ENCODE measurements around the gene ETF1. TPM values are rescaled to one million over a fixed set of nuclear protein-coding genes. Genes with fewer than 3 reads are reported as not detected.

ETF1 gene
- total RNA-seq, 1 donor from 2014 or later = 153 TPM

DNA sequence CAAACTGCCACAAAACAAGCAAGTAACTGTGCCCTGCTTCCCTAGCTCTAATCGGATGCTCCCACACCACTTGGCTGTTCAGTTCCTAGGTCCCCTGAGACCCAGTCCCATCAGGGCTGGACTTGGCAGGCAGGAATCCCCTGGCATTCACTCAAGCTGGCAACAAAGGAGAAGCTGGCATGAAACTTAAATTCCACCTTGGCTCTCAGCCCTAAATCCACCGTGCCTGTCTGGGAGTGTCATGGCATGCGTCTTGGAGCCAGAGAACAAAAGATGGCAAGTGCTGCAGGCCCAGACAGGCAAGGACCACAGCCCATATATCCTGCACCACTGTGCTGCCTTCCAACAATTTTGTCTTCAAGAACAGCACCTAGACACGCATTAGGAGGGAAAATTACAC is 38.2 kb downstream of the ETF1 start:
- H3K27ac Mint-ChIP-seq (ENCODE audit: unreplicated experiment) = no peak overlapping the region
- TF ChIP-seq, protein P1, sequence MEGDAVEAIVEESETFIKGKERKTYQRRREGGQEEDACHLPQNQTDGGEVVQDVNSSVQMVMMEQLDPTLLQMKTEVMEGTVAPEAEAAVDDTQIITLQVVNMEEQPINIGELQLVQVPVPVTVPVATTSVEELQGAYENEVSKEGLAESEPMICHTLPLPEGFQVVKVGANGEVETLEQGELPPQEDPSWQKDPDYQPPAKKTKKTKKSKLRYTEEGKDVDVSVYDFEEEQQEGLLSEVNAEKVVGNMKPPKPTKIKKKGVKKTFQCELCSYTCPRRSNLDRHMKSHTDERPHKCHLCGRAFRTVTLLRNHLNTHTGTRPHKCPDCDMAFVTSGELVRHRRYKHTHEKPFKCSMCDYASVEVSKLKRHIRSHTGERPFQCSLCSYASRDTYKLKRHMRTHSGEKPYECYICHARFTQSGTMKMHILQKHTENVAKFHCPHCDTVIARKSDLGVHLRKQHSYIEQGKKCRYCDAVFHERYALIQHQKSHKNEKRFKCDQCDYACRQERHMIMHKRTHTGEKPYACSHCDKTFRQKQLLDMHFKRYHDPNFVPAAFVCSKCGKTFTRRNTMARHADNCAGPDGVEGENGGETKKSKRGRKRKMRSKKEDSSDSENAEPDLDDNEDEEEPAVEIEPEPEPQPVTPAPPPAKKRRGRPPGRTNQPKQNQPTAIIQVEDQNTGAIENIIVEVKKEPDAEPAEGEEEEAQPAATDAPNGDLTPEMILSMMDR (IDR thresholded peaks at IDR 0.05; ENCODE audit: insufficient read depth, low read depth, low read length) = no peak
- TF ChIP-seq EZH2 (IDR thresholded peaks at IDR 0.05; ENCODE audit: insufficient read depth, low read length) = no peak
- H3K4me2 ChIP-seq (ENCODE audit: low read length) = no peak overlapping the region
- FAIRE-seq (no peak), DNase-seq (ENCODE audit: low read depth) (no peak)
- H3K27ac ChIP-seq (ENCODE audit: low read depth, low read length) = no peak overlapping the region
- H3K79me2 ChIP-seq (ENCODE audit: insufficient read depth, low read length) = no peaks in the 10 kb centered on the region
- H3K36me3 ChIP-seq (ENCODE audit: insufficient read depth, low read length) = peaks cover 28% of the 10 kb centered on the region
- H4K20me1 ChIP-seq (ENCODE audit: insufficient read depth, low read length) = peaks cover 53% of the 10 kb centered on the region
- no peaks in the 10 kb centered on the region for H3K27me3 Mint-ChIP-seq (ENCODE audit: low read depth, unreplicated experiment)
- no peak overlapping the region for H3K4me3 ChIP-seq (ENCODE audit: insufficient read depth, low read depth, low read length)
- H3K36me3 Mint-ChIP-seq (ENCODE audit: low read depth, unreplicated experiment) = peaks cover 4% of the 10 kb centered on the region
- H2AFZ ChIP-seq (ENCODE audit: low read depth, low read length) = no peak overlapping the region
- H3K27me3 ChIP-seq (ENCODE audit: insufficient read depth, low read length) = no peaks in the 10 kb centered on the region
- no peaks in the 10 kb centered on the region for H3K9me3 ChIP-seq (ENCODE audit: insufficient read depth, low read depth, low read length)
- H3K9ac ChIP-seq (ENCODE audit: low read length) = no peak overlapping the region
- no peaks in the 10 kb centered on the region for H3K9me3 Mint-ChIP-seq (ENCODE audit: unreplicated experiment)
- H3K4me1 Mint-ChIP-seq (ENCODE audit: low read depth, unreplicated experiment) = peaks cover 1% of the 10 kb centered on the region
- peaks cover 6% of the 10 kb centered on the region for H3K4me1 ChIP-seq (ENCODE audit: insufficient read depth, low read length)
- H3K4me3 Mint-ChIP-seq (ENCODE audit: unreplicated experiment) = no peak overlapping the region

GRCh38 chr5:138503487-138504270 is 39.4 kb downstream of the ETF1 start:
- H3K79me2 ChIP-seq (ENCODE audit: insufficient read depth, low read length) = no peaks in the 10 kb centered on the region
- peaks cover 24% of the 10 kb centered on the region for H3K36me3 ChIP-seq (ENCODE audit: insufficient read depth, low read length)
- Mint-ChIP-seq H3K4me3 (ENCODE audit: unreplicated experiment) (no peak overlapping the region), H3K4me1 (ENCODE audit: low read depth, unreplicated experiment) (no peaks in the 10 kb centered on the region), H3K27ac (ENCODE audit: unreplicated experiment) (peak overlapping the region; percentile 53), H3K36me3 (ENCODE audit: low read depth, unreplicated experiment) (no peaks in the 10 kb centered on the region), H3K27me3 (ENCODE audit: low read depth, unreplicated experiment) (no peaks in the 10 kb centered on the region), H3K9me3 (ENCODE audit: unreplicated experiment) (no peaks in the 10 kb centered on the region)
- H4K20me1 ChIP-seq (ENCODE audit: insufficient read depth, low read length) = peaks cover 45% of the 10 kb centered on the region
- H3K4me2 ChIP-seq (ENCODE audit: low read length) = no peak overlapping the region
- peaks cover 6% of the 10 kb centered on the region for H3K4me1 ChIP-seq (ENCODE audit: insufficient read depth, low read length)
- no peak overlapping the region for H2AFZ ChIP-seq (ENCODE audit: low read depth, low read length)
- no peak for FAIRE-seq
- DNase-seq (ENCODE audit: low read depth) = peak; percentile 30
- no peaks in the 10 kb centered on the region for H3K9me3 ChIP-seq (ENCODE audit: insufficient read depth, low read depth, low read length)
- TF ChIP-seq, protein P1 (IDR thresholded peaks at IDR 0.05; ENCODE audit: insufficient read depth, low read depth, low read length) = peak; percentile 78
- TF ChIP-seq EZH2 (IDR thresholded peaks at IDR 0.05; ENCODE audit: insufficient read depth, low read length) = no peak
- no peak overlapping the region for H3K9ac ChIP-seq (ENCODE audit: low read length)
- H3K27ac ChIP-seq (ENCODE audit: low read depth, low read length) = no peak overlapping the region
- H3K4me3 ChIP-seq (ENCODE audit: insufficient read depth, low read depth, low read length) = no peak overlapping the region
- H3K27me3 ChIP-seq (ENCODE audit: insufficient read depth, low read length) = no peaks in the 10 kb centered on the region

DNA sequence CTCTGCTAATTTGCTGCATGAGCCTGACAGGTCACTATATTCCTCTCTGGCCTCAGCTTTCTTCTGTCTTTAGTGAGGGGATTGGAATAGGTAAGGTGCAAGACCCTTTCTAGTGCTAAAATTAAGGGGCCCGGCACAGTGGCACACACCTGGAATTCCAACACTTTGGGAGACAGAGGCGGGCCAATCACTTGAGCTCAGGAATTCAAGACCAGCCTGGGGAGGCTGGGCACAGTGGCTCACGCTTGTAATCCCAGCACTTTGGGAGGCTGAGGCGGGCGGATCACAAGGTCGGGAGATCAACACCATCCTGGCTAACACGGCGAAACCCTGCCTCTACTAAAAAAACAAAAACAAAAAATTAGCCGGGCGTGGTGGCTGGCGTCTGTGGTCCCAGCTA is 40.5 kb downstream of the ETF1 start:
- Histone ChIP-seq H3K79me2 (ENCODE audit: insufficient read depth, low read length) (no peaks in the 10 kb centered on the region), H3K36me3 (ENCODE audit: insufficient read depth, low read length) (peaks cover 14% of the 10 kb centered on the region), H3K9me3 (ENCODE audit: insufficient read depth, low read depth, low read length) (no peaks in the 10 kb centered on the region), H3K9ac (ENCODE audit: low read length) (no peak overlapping the region), H3K27me3 (ENCODE audit: insufficient read depth, low read length) (no peaks in the 10 kb centered on the region), H3K4me2 (ENCODE audit: low read length) (no peak overlapping the region), H2AFZ (ENCODE audit: low read depth, low read length) (no peak overlapping the region), H3K4me3 (ENCODE audit: insufficient read depth, low read depth, low read length) (no peak overlapping the region), H3K27ac (ENCODE audit: low read depth, low read length) (no peak overlapping the region), H4K20me1 (ENCODE audit: insufficient read depth, low read length) (peaks cover 38% of the 10 kb centered on the region), H3K4me1 (ENCODE audit: insufficient read depth, low read length) (peaks cover 6% of the 10 kb centered on the region)
- no peaks in the 10 kb centered on the region for H3K36me3 Mint-ChIP-seq (ENCODE audit: low read depth, unreplicated experiment)
- no peak for FAIRE-seq
- no peaks in the 10 kb centered on the region for H3K27me3 Mint-ChIP-seq (ENCODE audit: low read depth, unreplicated experiment)
- H3K27ac Mint-ChIP-seq (ENCODE audit: unreplicated experiment) = no peak overlapping the region
- H3K9me3 Mint-ChIP-seq (ENCODE audit: unreplicated experiment) = no peaks in the 10 kb centered on the region
- TF ChIP-seq, protein P1 (IDR thresholded peaks at IDR 0.05; ENCODE audit: insufficient read depth, low read depth, low read length) = no peak
- TF ChIP-seq EZH2 (IDR thresholded peaks at IDR 0.05; ENCODE audit: insufficient read depth, low read length) = no peak
- no peak overlapping the region for H3K4me3 Mint-ChIP-seq (ENCODE audit: unreplicated experiment)
- no peaks in the 10 kb centered on the region for H3K4me1 Mint-ChIP-seq (ENCODE audit: low read depth, unreplicated experiment)
- DNase-seq (ENCODE audit: low read depth) = no peak

Data from astrocyte (in vitro differentiated cells and primary cell).